ENCODE data around the gene LRRC75A. TPM values are rescaled to one million over a fixed set of nuclear protein-coding genes. Genes with fewer than 3 reads are reported as not detected.
"Not testable (repeated sequence)": the region's sequence is repeated elsewhere in the genome, so short reads cannot be mapped to it uniquely, and the experiment has no call there.

Gene LRRC75A
- total RNA-seq, 1 experiment from 2014 or later: 3.2 TPM

- no peak for DNase-seq (ENCODE audit: low read depth)
Measured at GRCh38 chr17:16455997-16456741, 35.8 kb downstream of the LRRC75A start.

GRCh38 chr17:16453493-16453851 lies 38.5 kb downstream of the LRRC75A start:
- no peak for DNase-seq (ENCODE audit: low read depth)

GRCh38 chr17:16452268-16452667 lies 39.7 kb downstream of the LRRC75A start:
- not testable (repeated sequence) for DNase-seq (ENCODE audit: low read depth)

- DNase-seq (ENCODE audit: low read depth): no peak
Measured at GRCh38 chr17:16450028-16450427, 42.0 kb downstream of the LRRC75A start.

- peak; percentile 60 for DNase-seq (ENCODE audit: low read depth)
Measured at GRCh38 chr17:16449121-16449570, 42.8 kb downstream of the LRRC75A start.

GRCh38 chr17:16448490-16448889 lies 43.5 kb downstream of the LRRC75A start:
- DNase-seq (ENCODE audit: low read depth): no peak

- no peak for DNase-seq (ENCODE audit: low read depth)
Measured at GRCh38 chr17:16447676-16448075, 44.3 kb downstream of the LRRC75A start.

- no peak for DNase-seq (ENCODE audit: low read depth)
Measured at GRCh38 chr17:16446338-16446983, 45.5 kb downstream of the LRRC75A start.

GRCh38 chr17:16444258-16444886 lies 47.6 kb downstream of the LRRC75A start:
- DNase-seq (ENCODE audit: low read depth): no peak

- no peak for DNase-seq (ENCODE audit: low read depth)
Measured at GRCh38 chr17:16443511-16444257, 48.3 kb downstream of the LRRC75A start.

- no peak for DNase-seq (ENCODE audit: low read depth)
Measured at GRCh38 chr17:16442594-16443510, 49.1 kb downstream of the LRRC75A start.

- DNase-seq (ENCODE audit: low read depth): peak; percentile 48
Measured at GRCh38 chr17:16442141-16442540, 49.9 kb downstream of the LRRC75A start.

GRCh38 chr17:16440901-16441629 lies 50.9 kb downstream of the LRRC75A start:
- DNase-seq (ENCODE audit: low read depth): no peak

GRCh38 chr17:16440354-16440753 lies 51.6 kb downstream of the LRRC75A start:
- DNase-seq (ENCODE audit: low read depth): not testable (repeated sequence)

GRCh38 chr17:16439811-16440351 lies 52.1 kb downstream of the LRRC75A start:
- no peak for DNase-seq (ENCODE audit: low read depth)

GRCh38 chr17:16439303-16439791 lies 52.6 kb downstream of the LRRC75A start:
- no peak for DNase-seq (ENCODE audit: low read depth)

- peak; percentile 98 for DNase-seq (ENCODE audit: low read depth)
Measured at GRCh38 chr17:16438557-16439302, 53.3 kb downstream of the LRRC75A start.

- DNase-seq (ENCODE audit: low read depth): no peak
Measured at GRCh38 chr17:16438173-16438556, 53.8 kb downstream of the LRRC75A start.

GRCh38 chr17:16437083-16437482 lies 54.9 kb downstream of the LRRC75A start:
- no peak for DNase-seq (ENCODE audit: low read depth)

Measured in RPMI7951 (cell line).